Putamen (tissue), 1 donor: ENCODE results near the gene RCAN1.

Experiments
- DNase-seq: peaks from one replicate; pipeline ENCODE4 v3.0.0-alpha.2; 2016; ENCODE audit warnings: low spot score

Gene RCAN1

DNA sequence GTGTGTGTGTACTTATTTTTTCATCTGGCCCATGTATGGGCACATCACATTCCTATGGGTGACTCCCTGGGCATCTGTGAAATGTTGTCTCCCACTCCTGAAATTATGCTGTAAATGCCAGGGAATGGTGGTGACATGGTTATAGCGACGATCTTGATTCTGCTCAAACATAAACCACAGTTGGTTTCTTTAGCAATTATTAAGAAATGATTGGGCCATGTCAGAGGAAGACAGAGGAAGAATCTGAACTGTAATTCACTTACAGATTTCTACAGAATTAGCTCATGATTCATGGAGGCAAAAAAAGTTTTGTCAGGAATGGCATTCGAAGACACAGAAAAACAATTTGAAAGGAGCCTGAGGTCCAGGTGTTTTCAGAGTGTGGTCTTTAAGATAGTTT lies 77.1 kb downstream of the RCAN1 start:
- no peak for DNase-seq

DNA sequence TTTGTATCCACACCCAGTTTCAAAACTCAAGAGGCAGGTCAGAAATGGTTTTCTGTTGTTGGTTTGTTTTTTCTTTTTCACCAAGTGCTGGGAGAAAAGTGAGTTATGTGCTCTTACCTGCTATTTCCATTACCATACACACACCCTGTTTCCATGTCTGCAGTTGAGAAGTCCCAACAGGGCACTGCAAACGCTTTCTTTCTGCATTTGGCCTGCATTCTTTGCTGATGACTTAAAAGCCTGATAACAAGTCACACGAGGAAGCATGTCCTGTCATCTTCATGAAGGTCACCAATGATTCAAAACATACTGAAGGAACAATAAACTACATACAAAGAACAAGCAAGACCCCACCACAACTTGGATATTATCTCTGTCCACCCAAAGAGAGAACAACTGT lies 78.1 kb downstream of the RCAN1 start:
- DNase-seq = no peak

DNA sequence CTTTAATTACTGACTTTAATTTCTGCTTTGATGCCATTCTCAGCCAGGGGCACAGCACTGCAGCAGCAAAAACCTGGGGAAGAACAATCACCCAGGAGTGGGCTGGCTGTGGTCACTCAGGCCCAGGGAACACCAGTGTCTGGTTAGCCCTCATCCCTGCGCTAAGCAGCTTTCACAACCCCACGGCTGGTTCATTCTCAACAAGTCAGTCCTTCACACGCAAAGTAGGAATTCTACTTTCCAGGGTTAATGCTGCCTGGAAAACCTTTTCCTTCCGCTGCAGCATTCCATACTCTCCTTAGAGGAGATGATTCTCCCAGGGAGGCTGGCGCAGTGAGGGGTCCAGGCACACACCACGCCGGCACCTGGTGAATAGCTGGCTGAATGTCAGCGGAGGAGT lies 78.6 kb downstream of the RCAN1 start:
- no peak for DNase-seq

DNA sequence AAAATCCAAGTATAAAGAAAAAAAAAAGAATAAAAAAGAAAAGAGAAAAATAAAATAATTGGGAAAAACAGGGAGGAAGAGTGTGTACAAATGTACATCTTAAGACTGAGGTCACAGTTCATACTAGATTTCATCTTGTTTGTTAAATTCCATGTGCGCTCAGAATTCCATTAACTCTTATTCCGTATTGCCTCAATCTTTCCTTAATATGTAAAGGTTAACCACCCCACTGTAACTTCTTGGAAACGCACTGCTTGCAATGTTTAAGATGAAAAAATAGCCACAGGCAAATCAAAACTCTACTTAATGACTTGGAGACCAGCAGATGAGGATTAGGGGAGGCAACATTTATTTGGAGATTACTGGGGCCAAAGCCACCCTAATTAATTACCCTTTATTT lies 79.0 kb downstream of the RCAN1 start:
- no peak for DNase-seq

DNA sequence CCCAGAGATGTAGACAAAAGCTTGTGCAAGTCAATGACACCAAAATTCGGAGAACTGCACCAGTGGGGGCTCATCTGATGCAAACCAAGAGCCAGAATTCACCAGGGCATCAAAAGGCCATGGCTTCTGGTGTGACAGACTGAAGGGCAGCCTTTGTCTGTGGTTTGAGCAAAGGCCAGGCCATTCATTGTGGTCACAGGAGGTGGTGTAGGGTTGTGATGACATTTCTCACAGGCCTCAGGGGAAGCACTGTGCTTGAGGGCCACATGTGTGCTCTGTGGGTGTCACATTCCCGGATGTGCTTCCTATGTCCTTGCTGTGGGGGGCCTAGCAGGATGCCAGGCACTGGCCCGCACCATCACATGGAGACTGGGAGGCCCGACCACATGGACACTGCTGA lies 80.4 kb downstream of the RCAN1 start:
- peak; percentile 74 for DNase-seq

DNA sequence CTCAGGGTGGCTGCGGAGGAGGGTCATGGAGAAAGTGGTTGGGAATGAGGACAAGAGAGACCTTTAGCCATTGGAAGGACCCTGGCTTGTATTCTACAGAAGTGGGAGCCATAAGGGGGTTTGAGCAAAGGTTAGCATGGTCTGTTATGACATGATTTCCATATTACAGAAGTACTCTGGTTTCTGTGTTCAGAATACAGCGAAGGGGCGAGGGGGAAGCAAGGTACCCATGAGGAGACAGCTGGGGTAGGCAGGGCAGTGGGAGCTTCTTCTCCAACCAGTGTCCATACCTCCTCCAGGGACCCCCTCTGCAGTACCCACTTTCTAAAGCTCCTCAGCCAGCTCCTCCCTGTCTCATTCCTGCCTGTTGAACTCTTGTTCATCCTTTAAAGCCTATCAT lies 81.0 kb downstream of the RCAN1 start:
- no peak for DNase-seq

DNA sequence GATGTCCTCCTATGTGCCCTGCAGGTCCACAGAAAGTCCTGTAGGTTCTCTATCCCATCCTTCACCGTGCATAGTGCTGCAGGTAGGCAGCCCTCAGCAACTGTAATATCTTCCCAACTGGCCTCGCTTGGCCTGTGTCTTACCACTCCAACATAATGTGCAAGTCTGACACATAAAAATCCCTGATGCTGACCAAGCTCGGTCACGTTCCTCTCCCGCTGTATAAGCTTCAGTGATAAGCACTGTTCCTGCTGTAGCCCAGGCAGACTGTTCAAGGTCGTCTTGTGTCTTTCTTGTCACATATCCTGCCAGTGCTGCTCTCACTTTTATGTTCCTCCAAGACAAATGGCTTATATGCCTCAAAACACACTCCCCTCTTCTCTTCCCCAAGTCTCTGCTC lies 83.5 kb downstream of the RCAN1 start:
- no peak for DNase-seq

DNA sequence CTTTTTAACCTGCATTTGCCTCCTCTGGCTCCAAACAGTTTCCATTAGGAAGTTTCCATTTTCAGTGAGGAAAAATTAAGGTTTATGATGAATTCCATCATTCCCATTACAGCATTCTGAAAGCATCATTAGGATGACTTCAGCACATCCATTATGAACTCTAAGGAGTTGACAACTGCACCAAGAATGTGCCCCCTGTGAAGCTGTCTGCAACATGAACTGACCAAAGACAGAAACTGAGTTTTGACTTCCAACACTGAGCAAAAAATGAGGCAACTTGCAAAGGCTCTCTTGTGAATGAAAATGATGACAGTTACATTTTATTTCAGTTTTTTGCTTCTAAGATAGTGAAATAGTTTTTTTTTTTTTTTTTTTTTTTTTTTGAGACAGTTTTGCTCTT lies 84.7 kb downstream of the RCAN1 start:
- DNase-seq = no peak

DNA sequence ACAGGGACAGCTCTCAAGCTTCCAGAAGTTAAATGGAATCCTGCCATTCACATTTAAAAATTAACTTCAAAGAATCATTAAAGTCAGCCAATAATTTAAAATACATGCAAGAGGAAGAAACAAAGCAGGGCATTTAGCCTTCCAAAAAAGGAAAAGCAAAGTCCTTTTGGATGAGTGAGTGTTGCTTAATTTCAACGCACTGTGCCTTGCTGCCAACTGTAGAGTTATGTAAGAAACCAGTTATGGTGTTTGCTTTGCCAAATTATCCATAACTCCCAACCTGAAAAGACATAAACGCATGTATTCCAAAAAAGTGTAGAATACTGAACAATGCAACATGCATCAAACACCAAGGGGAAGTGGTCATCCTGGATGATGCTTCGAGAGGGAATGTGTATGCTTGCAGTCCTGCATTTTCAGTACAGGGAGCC lies 86.8 kb downstream of the RCAN1 start:
- no peak for DNase-seq

DNA sequence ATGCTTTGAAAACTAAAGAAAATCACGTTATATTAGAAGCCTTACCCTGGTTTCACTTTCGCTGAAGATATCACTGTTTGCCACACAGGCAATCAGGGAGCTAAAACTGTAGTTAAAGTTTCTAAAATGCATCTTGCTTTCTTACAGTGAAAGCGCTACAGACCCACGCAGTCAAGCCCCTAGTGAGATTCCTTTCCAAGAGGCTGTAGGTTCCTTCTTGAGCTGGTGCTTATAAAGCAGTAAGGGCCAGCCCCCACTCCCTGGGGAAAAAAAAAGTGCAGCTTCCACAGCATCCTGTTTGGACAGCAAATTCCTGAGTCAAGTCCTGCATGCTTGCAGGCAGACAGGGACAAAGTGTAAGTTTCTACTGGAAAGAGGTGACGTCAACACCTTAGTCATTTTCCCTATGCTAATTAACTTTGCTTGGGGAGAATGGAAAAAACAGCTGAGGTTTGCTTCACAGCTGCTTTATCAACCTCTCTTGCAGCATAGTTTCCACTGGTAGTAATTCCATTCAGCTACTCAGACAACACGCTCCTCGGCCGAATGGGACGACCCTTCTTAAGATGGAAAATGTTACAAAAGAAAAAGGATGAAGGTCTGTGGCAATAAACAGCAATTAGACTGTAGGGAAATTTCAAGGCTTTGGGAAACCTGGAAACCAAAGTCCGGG lies 88.2 kb downstream of the RCAN1 start:
- peak; percentile 64 for DNase-seq

DNA sequence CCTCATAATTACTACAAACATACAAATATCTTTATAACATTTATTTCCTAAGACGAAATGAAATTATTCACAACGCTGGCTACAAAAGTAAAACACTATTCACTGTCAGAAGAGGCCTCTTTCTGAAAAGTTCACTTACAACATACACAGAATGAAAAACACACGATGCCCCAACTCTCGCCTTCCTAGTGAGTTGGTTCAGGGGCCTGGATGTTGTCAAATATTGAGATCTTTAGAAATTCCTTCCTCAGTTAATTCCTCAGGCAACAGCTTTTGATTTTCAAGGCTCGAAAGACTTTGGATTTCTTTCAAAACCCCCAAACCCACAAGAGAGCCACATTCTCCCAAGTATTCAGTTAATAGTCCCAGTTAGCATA lies 88.7 kb downstream of the RCAN1 start:
- no peak for DNase-seq

DNA sequence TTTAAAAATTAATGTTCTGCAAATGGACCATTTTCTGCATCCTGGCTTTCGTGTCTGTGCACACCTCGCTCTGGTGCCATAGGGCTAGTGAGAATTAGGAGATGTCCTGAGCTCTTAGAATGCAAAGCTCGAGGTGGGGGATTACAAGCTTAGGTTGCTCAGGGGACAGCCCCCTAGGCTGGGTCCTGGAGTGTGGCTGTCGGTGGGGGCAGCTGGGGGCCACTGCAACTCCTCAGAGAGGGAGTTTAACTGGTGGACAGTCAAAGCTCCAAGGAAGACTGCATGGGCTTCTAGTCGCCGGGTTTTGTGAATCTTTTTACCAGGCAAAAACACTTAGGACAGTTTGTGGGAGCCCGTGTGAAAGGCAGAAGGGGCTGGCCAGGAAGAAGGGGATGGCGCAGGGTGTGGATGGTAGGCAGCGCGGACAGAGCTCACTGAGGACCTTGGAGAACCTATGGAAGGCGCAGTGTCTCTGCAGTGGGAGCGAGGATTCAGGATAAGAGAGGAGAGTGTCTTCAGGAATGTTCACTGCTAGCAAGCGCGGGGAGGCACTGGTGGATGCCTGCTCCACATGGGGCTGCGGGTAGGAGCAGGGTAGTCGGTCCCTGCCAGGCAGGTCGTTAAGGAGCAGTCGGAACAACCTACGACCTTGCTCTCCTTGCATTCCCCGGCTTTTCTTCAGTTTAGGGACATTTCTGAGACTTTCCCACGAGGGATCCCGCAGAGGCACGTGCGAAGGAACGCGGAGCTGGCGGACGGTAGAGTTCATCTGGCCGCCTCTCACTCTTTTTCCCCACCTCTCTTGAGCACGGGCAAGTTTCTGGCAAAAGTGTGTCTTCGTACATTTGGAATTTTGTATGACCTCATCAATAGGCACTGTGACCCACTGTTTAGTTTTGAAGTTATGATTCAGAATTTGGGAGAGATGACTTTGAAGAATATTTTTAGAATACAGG lies 90.0 kb downstream of the RCAN1 start:
- no peak for DNase-seq

DNA sequence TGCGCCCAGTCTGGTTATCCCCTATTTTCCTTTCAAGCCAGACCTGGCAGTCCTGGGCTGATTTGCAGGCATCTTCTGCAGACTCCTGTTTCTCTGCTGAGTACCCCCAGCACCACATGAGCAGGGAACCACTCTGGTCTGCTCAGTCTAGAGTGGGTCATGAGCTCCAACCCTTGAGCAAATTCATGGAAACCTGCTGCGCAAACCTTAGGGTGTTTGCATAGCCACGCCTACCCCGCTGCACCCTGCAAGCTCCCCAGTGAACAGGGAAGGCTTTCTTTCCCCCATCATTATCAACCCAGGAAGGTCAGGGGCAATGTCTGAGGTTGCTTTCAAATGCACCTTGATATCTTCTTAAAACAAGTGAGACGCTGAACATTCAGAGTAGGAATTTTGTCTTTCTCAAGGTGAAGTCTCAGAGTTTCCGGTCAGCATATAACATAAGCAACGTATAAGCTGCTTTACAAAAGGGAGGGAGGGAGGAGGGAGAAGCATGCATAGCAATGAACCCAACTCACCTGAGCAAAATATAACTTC lies 91.8 kb downstream of the RCAN1 start:
- no peak for DNase-seq

DNA sequence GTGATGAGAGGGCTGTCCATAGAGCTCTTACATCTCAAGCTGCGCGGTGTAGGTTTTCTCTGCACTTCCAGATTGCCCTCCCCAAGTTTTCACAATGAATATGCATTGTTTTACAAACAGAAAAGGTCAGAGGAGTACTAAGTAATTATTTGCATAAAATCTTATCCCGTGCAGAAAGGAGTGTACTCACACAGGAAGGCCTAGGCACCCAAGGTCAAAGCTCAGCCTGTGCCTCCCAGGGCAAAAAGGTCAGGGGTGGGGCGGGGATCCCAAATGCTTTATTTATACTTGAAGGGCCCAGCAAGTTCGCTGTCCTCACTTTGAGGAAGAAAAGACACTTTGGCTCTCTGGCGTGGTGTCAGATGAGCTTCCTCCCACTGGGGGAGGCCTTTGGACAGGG lies 92.6 kb downstream of the RCAN1 start:
- DNase-seq = no peak

DNA sequence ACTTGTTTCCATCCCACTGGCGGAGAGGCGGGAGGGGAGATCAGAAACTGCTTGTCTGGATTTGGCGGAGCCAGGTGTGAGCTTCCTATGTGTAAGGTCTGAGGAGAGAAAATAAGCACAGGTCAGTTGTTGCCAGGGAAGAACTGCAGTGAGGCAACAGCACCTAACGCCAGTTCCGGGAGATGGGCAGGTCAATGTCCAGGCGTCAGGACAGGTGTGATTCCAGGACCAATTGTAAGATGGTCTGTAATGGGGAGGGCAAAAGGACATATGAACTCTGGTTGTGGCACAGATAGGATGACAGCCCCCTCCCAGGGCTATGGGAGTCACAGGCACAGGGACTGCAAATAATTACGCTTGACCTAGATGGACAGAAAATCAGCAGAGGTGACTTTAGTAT lies 93.4 kb downstream of the RCAN1 start:
- no peak for DNase-seq

DNA sequence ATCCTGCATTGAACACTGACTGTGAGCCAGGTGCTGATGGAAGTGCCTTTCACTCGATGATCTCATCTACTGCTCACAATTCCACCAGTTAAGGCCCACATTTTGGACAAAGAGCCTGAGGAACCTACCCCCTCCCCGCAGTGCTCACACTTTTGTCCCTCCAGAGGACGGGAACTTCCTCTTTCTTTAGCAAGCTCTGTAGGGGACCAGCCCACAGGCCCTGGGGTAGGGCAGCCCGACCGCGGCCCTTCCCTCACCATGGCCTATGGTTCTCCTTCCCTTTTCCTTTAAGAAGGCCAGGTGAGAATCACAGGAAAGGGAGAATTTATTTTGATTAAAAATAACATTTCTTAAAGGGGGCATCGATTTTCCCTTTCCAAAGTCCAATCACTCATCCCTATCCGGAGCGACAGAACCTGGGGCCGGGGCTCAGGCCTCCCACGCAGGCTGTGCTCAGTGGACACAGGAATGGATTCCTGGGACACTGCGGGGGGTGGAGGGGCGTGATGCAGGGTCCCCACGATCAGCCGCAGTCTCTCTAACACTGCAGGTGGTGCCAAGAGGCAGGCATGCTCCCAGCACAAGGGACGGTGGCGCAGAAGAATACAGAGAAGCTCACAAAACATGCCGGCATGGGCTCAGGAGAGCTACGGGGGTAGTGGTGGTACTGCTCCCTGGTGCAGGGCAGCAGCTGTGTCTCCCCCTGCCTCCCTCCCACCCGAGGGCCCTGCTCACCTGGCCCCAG lies 94.0 kb downstream of the RCAN1 start:
- no peak for DNase-seq

DNA sequence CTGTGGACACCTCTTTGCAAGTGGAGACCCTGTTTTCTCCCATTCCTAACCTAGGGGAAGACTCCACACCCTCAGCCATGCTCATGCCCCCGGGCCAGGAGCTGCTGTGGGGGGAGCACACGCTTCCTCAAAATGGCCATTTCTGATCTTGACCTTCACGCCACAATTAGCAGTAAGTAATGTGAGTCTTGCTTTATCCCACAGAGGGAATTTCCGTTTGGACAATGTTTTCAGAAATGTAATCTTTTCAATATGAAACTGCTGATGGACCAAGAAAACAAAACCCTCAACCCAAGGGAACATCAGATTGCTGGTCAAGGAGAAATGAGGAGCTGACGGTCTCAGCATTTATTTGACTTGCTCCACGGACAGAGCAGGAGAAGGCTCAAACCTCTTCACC lies 94.6 kb downstream of the RCAN1 start:
- DNase-seq = no peak

DNA sequence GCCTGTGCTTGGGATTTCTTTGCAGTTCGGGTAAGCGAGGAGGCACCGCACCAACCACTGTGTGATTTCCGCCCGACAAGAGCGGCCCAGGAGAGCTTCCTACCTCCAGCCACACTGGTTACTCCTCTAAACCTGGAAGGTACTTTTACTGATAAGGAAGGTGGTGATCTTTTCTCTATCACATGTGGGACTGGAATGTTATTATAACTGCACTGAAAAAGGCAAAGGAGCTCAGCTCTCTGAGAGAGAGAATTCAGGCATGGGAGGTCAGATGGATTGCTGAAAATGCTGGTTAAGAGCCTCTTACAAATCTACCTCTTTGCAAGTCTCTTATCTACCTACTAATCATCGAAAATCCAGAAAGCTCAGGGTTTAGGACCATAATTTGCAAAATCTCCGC lies 95.2 kb downstream of the RCAN1 start:
- no peak for DNase-seq

DNA sequence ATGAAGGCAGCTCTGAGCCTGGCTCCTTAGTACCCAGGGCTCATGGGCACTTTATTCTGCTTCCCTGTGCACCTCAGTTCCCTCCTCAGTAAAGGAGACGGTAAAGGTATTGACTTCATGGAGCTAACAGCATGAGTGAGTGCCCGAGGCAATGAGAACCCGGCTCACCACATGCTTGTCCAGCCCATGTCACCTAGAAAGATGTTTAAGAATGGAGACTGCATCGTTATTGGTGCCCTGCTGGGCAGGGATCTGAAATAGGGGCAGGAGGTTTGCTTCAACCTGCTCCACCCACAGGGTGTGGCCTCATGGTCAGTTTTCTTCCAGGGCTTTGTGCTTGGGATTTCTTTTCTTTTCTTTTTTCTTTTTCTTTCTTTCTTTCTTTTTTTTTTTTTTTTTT lies 95.9 kb downstream of the RCAN1 start:
- no peak for DNase-seq

DNA sequence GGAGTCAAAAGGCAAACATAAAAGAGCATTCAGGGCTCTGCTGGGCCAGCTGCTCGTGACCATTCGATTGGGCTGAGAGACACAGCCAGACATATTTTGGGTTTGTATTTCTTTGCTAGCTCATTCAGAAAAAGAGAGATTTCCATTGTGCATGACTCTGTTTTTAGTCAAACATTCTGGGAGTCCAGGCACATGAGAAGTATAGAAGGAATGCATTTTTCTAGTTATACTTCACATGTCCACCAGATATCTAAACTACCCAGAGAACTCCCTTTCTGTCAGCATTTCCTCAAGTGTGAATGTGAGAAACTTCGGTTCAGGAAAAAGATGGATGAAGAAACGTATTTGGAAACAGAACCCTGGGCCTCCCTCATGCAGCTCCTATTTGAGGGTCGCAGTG lies 96.6 kb downstream of the RCAN1 start:
- DNase-seq = no peak

DNA sequence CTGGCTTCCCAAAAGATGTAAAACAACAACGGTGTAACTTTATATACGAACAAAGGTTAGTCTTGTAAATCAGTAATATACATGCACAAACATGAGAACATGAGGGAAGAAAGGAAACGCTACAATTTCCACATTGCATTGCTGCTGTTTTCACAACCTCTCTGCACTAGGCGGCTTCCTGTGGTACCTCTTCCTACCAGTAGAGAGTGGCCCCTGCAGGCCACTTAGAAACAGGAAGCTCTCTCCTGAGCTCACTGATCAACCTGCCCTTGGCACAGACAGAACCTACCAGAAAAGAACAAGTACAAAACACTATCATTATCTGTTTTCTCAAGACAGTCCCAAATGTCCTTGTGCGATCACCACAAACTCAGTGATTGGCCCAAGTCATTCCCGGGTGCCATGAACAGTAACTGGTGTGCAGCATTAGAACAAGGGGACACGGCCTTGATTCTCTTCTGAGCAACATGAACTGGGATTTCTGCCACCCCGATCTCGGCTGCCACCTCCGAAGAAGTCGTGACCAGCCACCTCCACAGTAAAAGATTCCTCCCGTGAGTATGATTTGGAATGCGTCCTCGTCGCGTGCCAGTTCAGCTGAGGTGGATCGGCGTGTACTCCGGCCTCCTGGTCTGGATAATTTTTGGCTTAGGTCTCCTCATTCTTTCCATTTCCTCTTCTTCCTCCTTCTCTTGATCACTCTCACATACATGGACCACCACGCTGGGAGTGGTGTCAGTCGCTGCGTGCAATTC lies 97.2 kb downstream of the RCAN1 start:
- no peak for DNase-seq

DNA sequence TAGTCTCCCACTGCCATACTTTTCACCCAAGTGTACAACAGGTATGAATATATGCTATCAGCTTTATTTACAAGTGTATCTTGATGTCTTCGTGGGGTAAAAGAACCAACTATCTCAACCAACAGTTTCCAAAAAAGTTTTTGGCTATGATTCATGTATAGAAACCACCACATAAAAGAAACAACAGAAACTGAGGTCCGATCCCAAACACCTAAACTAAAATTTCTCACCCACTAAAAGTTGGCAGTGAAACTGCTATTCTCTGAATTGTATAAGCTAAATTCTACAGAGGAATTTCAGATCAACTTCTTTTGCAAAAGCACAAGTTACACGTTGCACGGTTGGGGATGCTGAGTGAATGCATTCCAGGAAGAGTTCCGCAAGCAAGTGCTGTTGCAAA lies 97.9 kb downstream of the RCAN1 start:
- DNase-seq = no peak
